HG02759 (cell line): Measurements from ENCODE around the gene BEX3.
"Not testable (repeated sequence)": the region's sequence is repeated elsewhere in the genome, so short reads cannot be mapped to it uniquely, and the experiment has no call there.

ENCODE experiments used
- ATAC-seq: cut with Tn5 transposase; IDR thresholded peaks from one replicate; pipeline ENCODE4 v1.9.1; 2021; ENCODE audit warnings: mild to moderate bottlenecking, moderate library complexity; ENCODE audit not compliant: unreplicated experiment

Gene BEX3

DNA sequence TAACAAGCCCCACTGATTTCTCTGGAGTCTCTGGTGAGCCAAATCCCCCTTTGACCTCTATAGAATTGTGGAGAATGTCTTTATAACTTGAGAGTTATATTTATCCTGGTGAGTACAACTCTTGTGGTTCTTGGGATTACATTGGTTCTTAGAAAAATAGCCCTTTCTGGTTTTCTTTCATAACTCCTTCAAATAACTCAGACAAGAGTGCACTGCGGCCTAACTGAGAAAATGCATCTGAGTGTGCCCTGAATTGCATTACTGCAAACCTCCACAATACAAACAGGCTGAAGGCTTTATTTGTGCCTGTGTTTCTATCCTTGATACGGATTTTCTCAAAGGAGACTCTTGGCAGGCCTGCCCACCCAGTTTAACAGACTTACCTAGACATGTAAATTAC is 2.7 kb downstream of the BEX3 start:
- ATAC-seq, result no peak

DNA sequence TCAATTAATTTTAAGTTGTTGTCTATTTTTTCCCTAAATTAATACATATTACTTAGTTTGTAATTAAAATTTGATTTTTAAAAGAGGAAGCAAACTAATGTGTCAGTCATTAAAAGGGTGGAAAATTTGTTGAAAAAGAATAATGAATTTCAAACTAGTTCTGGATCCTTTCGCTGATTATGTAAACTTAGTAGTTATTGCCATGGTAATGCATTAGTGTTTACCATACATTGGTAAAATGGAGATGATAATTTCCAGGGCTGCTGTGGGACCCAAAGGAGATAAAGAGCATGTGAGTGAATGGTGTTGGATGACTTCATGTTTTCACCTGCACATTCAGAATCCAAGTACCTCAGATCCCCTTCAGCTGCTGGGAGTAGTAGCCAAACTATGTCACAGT is 6.5 kb downstream of the BEX3 start:
- no peak for ATAC-seq

DNA sequence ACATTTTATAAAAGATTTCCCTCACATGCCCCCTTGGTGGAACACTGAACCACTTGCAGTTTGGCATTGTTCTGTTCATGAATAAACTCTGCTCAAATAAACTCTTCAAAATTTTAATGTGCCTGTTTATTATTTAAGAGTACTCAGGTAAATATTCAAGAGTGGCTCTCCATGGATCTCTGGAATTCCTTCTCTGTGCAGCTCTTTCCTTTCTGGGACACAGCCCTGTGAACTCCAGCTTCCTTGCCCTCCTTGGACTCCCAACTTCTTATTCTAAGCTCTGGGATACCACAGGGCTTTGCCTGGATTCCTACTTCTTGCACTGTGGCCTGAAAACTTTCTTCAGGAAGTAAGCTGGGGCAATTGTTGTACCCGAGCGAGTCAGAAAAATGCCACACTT is 8.3 kb downstream of the BEX3 start:
- ATAC-seq, result no peak

DNA sequence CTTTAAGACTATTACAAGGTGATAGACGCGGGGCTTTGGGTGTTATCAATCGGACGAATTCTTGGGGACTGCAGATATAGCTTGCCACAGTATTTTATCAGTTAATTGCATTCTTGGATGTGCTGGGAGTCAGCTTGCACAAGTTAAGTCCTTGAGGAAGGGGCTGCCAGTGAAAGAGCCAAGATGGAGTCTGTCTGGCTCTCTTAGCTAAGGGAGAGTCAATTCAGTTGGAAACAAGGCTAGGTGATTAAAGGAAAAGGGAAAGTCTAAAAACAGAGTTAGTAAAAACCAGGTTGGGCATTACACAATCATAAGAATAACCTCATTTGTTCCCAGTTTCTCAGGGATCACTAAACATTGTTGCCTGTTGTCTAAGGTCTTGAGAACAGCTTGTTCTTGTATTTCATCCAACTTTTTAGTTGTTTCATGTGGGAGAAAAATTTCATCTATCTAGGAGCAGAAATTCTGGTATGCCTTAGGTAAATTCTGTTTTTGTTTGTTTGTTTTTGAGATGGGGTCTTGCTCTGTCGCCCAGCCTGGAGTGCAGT is 9.0 kb downstream of the BEX3 start:
- ATAC-seq, result not testable (repeated sequence)

DNA sequence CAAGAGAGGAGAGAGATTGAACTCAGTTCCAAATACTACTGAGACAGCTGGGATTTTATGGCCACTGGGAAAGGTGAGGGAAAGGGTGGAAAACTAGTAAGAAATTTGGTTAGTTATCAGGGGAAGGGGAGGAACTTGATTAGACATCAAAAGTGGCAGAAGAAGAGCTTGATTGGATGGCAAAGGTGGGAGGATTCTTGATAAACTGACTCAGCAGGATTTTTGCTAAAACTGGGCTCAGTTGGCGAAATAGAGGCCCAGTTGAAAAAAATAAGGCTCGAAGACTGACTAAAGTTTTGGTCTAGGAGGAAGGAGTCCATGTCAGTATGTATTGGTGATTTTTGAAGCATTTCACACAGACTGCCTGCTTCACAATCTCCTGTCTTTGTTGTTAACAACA is 10.0 kb downstream of the BEX3 start:
- no peak for ATAC-seq

DNA sequence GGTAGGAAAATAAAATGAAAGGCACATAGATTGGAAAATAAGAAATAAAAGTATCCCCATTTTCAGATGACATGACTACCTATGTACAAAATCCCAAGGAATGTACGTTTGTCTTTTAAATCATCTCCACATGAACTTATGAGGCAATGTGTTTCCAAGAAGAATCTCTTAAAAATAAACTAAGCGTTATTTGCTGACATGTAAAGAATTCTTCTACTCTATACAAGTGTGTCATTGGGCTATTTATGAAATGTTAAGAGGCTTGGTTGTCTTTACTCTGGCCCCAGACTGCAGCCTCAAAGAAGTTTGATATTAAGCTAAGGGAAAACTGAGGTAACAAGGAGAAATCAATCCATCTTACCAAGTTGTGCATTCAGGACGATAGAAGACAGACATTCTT is 17.1 kb downstream of the BEX3 start:
- ATAC-seq, result no peak

DNA sequence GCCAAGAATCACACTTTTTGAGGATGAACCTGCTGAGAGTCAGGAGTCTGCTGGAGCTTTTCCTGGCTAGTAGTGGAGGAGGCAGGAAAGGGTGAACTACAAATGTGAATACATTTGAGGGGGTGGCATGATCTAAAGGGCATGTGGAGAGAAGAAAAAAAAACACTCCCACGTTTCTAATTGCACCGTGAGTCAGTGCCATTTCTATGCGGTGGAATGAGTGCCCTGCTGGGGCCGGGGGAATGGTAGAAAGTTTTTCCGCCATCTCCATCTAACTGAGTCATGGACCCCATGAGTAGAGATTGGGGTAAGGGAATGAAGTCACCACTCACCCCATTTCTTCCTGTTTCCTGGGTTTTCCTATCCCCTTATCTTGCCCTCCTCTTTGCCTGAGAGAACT is 19.8 kb downstream of the BEX3 start:
- no peak for ATAC-seq

DNA sequence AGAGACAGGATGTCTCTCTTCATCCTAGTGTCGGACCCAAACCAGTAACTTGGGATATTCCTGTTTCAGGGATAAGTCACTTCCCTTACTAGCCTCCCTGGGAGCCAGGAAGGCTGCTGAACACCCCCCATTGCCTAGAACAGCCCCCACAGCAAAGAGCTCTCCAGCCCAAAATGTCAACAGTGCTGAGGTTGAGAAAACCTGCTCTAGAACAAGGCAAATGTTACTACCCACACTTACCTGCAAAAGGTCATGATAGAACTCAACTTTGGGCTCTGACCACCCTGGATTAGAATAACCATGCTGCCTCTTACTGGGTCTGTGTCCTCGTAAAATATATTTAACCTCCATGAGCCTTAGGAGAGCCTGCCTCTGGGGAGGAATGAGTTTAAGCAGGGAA is 20.3 kb downstream of the BEX3 start:
- ATAC-seq, result no peak

DNA sequence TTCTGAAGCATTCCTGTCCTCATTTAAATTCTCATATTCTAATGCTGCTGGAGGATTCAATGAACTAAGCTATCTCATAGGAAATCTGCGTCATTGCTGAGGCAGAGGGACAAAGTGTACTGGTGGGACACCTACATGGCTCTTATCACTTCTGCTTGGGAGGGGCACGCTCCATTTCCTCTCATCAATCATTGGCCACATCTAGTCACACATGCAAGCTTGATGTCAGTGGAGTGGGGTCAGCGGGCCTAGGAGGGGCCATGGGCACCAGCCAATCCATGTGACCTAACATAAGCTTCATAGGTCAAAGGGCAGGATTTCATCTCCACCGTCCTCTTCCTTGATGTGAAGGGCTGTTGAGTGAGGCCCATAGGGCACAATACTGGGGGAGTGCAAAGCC is 21.4 kb downstream of the BEX3 start:
- no peak for ATAC-seq

DNA sequence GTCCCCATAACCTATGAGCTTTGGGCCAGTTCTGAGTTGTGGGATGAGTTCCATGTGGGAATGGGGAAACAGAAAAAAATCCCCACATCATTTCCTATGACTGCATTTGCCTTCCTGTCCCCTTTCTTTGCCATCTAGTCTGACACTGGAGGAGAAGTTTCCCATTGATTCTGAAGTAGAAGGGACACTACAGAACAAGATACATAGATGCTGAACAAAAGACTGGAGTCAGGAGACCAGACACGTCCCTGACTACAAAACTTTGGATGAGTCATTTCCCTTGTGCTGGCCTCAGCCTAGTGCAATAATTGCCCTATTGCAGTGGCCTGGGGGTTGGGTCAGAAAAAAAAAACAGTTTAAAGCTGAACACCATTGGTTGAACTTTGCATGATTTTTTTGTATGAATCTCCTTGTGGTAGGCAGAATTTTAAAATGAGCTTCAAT is 22.1 kb downstream of the BEX3 start:
- ATAC-seq, result no peak

DNA sequence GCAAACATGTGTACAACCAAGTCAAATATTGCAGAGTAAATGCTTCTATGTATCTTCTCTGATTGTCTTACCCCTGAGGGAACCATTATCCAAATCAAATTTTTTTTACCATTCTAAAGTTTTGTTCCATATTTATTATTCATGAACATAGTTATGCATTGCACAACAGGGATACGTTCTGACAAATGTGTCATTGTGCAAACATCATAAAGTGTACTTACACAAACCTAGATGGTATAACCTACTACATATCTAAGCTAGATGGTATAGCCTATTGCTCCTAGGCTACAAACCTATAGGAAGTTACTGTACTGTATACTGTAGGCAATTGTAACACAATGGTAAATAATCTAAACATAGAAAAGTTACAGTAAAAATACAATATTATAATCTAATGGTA is 23.4 kb downstream of the BEX3 start:
- ATAC-seq, result no peak

DNA sequence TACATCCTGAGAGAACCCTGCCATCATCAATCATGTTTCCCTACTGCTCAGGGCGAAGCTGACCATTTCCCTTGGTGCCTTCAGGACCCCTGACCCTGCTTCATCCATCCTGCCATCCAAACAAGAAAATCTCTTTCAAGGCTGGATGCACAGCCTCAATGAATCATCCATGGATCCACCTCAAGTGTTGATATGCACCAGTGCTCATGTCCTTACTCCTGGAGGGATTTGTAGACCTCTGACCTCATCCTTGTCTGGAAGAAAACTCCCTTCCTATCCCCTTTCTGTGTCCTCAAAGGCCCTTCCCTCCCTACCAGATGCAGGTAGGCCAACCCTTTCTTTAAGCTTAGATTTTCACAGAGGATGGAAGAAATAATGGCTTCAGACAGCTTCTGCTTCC is 24.6 kb downstream of the BEX3 start:
- no peak for ATAC-seq

DNA sequence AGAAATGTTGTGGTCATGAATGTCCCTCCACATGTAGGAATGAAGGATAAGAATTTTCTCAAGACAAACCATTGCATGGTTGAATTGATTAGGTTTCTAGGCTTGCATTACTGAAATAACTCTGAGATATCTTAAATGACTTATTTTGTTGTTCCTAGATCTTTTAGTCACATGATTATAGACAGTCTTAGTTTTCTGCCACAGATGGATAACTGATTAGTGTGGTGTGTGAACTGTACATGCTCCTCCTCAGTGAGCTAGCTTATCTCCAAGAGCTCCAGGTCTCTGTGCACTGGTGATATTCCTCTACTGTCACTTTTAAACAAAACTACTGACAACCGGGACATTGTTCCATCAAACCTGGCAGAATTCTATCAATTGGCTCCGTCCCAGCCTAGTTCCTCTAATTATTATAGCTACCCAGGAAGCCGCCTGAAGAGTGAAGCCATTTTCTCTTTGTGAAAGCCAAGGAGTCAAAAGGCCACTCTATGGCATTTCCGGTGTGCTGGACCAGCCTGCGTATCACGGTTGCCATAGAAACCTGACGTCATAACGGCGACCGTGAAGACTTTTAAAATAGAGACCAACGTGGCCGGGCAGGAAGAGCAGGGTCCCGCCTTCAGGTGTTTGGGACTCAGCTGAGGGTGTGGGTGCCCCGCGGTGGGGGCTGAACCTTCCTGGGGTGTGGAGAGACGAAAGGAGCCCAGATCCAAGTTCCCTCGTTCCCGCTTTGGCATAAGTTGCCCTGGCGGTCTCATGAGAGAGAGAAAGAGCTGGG is 28.1 kb downstream of the BEX3 start:
- ATAC-seq, result peak; percentile 98

DNA sequence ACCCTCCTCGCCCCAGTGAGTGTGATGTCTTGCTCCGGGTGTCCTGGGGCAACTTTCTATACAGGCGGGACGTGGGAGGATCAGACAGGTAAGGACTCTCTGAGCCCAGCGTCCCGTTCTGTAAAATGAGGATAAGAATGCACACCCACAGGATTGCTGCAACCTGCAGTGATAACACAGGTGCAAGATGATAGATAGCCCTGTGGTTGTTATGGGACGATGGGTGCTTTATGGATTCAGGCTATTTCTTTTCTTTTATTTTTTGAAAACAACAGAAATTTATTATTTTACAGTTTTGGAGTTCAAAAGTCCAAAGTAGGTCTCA is 28.6 kb downstream of the BEX3 start:
- no peak for ATAC-seq

DNA sequence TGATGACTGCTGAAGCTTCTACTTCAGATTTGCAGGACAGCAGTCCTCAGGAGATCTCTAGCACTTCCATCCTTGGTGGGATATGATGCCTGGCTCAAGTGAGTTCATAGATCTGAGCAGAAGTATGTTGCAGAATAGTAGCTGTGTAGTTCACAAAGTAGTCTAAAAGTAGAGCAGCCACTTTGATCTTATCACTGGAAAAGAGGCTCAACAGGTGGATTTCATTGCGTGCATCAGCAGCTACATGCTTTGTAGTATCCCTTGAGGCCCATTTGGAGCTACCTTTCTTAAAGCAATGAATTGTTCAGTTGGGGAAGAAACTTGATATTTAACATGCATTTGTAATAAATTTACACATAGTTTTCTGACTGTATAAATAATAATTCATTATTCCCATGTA is 29.9 kb downstream of the BEX3 start:
- no peak for ATAC-seq

DNA sequence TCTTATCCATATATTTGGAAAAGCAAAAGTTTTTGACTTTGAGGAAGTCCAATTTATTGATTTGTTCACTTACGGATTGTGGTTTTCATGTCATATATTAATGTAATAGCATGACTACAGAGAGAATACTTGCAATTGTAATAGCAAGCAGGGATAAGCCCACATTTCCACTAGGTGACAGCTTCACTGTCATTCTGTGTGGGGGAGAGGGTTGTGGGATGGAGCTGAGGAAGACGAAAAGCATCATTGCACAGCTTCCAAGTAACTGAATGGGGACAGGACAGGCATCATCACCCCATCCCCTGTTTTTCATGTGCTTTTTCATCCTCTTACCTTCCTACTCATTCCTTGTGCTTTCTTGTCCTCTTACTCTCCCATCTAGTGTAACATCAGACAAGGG is 31.4 kb downstream of the BEX3 start:
- no peak for ATAC-seq

DNA sequence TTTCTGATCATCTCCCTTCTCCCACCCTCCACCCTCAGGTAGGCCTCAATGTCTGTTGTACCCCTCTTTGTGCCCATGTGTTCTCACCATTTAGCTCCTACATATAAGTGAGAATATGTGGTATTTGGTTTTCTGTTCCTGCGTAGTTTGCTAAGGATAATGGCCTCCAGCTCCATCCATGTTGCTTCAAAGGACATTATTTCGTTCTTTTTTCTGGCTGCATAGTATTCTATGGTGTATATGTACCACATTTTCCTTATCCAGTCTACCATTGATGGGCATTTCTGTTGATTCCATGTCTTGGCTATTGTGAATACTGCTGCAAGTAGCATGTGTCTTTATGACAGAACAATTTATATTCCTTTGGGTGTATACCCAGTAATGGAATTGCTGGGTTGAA is 35.4 kb downstream of the BEX3 start:
- ATAC-seq, result not testable (repeated sequence)

DNA sequence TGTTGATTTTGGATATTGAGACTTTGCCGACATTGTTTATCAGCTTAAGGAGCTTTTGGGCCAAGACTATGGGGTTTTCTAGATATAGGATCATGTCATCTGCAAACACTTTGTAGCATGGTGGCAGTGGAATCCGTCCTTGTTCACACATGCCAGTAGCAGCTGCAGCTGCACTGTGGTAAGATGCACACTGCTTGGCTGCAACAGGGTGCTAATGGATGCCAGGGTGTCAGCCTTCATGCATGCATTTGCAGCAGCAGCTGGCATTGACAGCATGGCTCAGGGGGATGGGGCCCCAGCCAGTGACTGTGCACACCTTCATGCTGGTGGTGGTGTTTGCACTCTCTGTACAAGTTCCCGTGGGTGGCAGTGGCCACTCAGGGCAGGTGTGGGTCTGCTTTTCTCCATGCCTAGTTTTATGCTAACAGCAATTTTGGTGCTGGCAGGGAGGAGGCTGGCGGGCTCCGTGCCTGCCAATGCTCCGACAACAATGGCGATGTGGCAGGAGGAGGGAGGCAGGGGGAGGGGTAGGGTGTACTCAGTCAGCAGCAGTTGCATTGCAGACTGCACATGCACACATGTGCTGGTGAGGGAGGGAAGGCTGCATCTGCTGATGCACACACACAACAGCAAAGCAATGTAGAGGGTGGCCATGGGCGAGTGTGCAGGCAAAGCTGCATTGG is 37.5 kb downstream of the BEX3 start:
- ATAC-seq, result no peak

DNA sequence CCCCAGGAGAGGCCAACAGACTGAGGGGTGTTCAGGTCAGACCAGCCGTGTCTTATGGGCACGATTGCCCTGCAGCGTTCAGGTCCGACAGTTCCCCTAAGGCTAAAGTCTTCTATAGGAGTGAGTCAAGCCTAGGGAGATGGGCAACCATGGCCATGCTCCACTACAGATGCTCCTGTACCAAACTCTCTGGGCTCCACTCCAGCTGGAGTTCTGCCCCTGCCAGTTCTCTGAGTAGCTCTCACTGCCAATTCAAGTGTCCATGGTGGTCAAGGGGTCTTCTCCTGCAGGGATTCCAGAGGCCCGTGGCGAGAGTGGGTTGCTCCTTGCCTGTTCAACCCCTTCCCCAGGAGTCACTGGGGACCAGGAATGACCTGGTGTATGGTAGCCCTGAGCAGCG is 38.2 kb downstream of the BEX3 start:
- no peak for ATAC-seq

DNA sequence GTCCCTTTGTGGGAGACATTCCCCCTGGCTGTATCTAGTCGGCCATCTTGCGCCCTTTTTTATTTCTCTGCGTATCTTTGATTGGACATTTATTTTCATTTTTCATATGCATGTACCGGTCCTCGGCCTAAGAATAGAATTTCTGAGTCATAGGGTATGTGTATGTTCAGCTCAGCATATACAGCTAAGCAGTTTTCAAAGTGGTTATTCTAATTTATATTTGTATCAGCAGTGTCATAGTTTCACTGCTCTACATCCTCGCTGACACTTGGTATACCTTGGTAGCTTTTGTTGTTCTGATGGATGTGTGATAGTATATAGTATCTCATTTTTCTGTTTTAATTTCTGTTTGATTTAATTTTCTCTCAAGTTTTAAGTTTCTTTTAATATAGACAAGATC is 38.7 kb downstream of the BEX3 start:
- ATAC-seq, result no peak

DNA sequence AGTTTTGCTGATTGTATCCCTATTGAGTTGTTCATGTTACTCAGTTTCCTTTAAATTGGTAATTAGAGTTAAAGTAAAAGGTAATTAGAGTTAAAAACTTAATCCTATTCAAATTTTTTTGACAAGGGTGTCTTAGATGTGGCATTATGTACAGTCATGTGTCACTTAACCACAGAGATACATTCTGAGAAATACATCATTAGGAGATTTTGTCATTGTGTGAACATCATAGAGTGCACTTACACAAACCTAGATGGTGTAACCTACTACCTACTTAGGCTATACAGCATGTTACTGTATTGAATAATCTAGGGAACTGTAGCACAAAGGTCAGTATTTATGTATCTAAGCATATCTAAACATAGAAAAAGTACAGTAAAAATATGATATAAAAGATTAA is 39.2 kb downstream of the BEX3 start:
- ATAC-seq, result no peak

DNA sequence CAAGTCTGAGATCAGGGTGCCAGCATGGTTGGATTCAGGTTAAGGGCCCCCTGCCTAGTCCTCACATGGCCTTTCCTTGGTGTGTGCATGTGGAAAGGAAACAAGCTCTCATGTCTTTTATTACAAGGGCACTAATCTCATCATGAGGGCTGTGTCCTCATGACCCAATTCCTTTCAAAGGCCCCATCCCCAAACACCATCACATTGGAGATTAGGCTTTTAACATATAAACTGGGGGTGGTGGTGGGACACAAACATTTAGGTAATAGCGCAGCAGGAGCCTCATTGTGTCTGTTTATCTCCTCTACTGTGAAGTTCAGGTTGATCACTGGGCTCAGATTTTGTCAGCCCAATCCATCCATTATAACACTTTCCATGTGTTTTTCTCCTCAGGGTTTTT is 41.0 kb downstream of the BEX3 start:
- ATAC-seq, result no peak

DNA sequence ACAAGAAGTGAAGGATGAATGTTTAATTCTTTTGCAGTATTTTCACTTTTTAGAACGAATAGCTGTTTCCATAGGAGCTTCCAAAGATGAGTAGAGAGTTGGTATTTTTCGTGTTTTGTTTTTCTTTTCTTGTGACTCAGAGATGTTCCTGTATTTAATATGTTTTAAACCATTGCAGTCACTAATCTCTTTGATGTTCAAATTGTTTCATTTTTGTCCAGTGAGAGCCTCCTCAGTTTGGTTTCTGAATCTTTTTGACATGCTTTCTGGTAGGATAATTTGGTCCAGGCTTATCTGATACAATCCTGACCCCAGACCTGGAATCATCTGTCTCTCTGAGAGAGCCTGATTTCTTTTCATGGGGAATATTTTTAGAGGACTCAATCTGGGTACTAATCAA is 41.6 kb downstream of the BEX3 start:
- ATAC-seq, result no peak
